Pancreas (tissue), 10 donors: ENCODE results near the gene SLC16A4. TPM values are rescaled to one million over a fixed set of nuclear protein-coding genes. Genes with fewer than 3 reads are reported as not detected.

ENCODE experiments used
- ATAC-seq, 4 donors: fragments of 200-7000 bp; cut with Tn5 transposase; one replicate each; pipeline versions ENCODE4 v1.8.0 to v1.9.1; 2020; ENCODE audit warnings: mild to moderate bottlenecking in 4 of 4, moderate library complexity in 4 of 4
- DNase-seq, 6 donors: peaks; one replicate each; pipeline ENCODE4 v3.0.0-alpha.2; 2020
- FAIRE-seq: peaks from 2 replicates; lab custom pipeline; 2012; peaks lifted over from hg19 to GRCh38; lab: Jason Lieb, UNC
- H3K27ac ChIP-seq, 4 donors: fragments of 200-600 bp; sonication (generic); 1 replicate in 3 of 4; 2 replicates in 1 of 4; pipeline versions ENCODE4 v1.5.0 to v1.8.0; 2020
- H3K27me3 ChIP-seq, 4 donors: fragments of 200-600 bp; one replicate each; pipeline ENCODE4 v1.8.0; 2021
- H3K36me3 ChIP-seq, 3 donors: fragments of 200-600 bp; sonication (generic) in 1 of 3; one replicate each; pipeline versions ENCODE4 v1.5.0 to v1.8.0; 2020 to 2021
- H3K4me1 ChIP-seq, 3 donors: fragments of 200-600 bp; one replicate each; pipeline ENCODE4 v1.8.0; 2021
- H3K4me3 ChIP-seq, 4 donors: fragments of 200-600 bp; sonication (generic) in 2 of 4; one replicate each; pipeline versions ENCODE4 v1.5.0 to v1.8.0; 2020 to 2021
- H3K9me3 ChIP-seq, 4 donors: fragments of 200-600 bp; one replicate each; pipeline ENCODE4 v1.8.0; 2021
- CTCF ChIP-seq, 4 donors: fragments of 200-600 bp; sonication (generic) in 3 of 4; IDR thresholded peaks; one replicate each; pipeline versions ENCODE4 v1.5.0 to v1.8.0; 2021; ENCODE audit warnings: antibody characterized with exemption in 4 of 4
- WGBS, 2 donors: extraction: QIAGEN DNeasy Blood & Tissue Kit; methylation state at CpG; one replicate each; pipeline ENCODE4 v1.1.7; 2013; 5-methylcytosine and 5-hydroxymethylcytosine counted together
- intact Hi-C, 3 donors: fragments of 100-400 bp; cut with DNase I; formaldehyde crosslinking; loops; one replicate each; pipeline versions ENCODE4 v1.11.1 to v1.14.2; 2022
- polyA plus RNA-seq, 2 donors: library from polyadenylated mRNA; stranded (reverse); fragments of 200-250 nt; gene quantifications; one replicate each; pipeline ENCODE4 v1.2.3, GENCODE V29; 2013
- total RNA-seq, 6 donors: library from RNA; stranded (reverse); fragmentation: NEBNext Ultra II Directional in 4 of 6; extraction: Animal tissue kit (Norgen Biotek cat#: 25700) in 4 of 6; gene quantifications; one replicate each; pipeline versions ENCODE4 v1.2.1 to v1.2.4, GENCODE V29; 2021 to 2023
- donor health status: healthy with polysubstance abuse.
- donor health status: DM: no; HTN: no; CAD: no; lungs with moderate emphysema.
- donor health status: DM: no; HTN: no; CAD: no.
- donor health status: control.
- donor health status: control.
- donor health status: Bipolar disorder and iron deficiency.
- donor health status: DM: yes; HTN: yes; CAD: no.
- donor health status: DM: no; HTN: no; CAD: no.
- donor health status: DM: no; HTN: no; CAD: no.
- donor health status: DM: yes; HTN: yes; CAD: no.

The SLC16A4 gene
- total and polyA plus RNA-seq, 8 donors, result 0.32 to 1.8 (median 0.52) TPM

- Histone ChIP-seq H3K9me3 (no peaks in the 10 kb centered on the region), H3K27ac (no peak overlapping the region), H3K36me3 (no peaks in the 10 kb centered on the region), H3K27me3 (no peaks in the 10 kb centered on the region), H3K4me1 (no peaks in the 10 kb centered on the region), H3K4me3 (no peak overlapping the region)
- no peak for TF ChIP-seq CTCF (IDR thresholded peaks at IDR 0.05)
- no peak for FAIRE-seq
- WGBS, 2 donors, result 51 to 59% methylated on average over 4 of the region's 4 CpGs
- no peak for ATAC-seq
- no peak for DNase-seq
- intact Hi-C loops, result no loop called here
Observed at GRCh38 chr1:110426854-110427253, 36.0 kb upstream of the SLC16A4 start.

- no peak overlapping the region for H3K4me3 ChIP-seq
- no peaks in the 10 kb centered on the region for H3K4me1 ChIP-seq
- FAIRE-seq (no peak), ATAC-seq (peak in 1 of 4 donors; percentile 18), DNase-seq (peak in 1 of 6 donors; percentile 57)
- intact Hi-C loops, result no loop called here
- no peaks in the 10 kb centered on the region for H3K9me3 ChIP-seq
- no peaks in the 10 kb centered on the region for H3K27me3 ChIP-seq
- H3K36me3 ChIP-seq, result no peaks in the 10 kb centered on the region
- 59 to 70% methylated on average over 9 of the region's 9 CpGs for WGBS, 2 donors
- H3K27ac ChIP-seq, result no peak overlapping the region
- TF ChIP-seq CTCF (IDR thresholded peaks at IDR 0.05), result no peak
Observed at GRCh38 chr1:110425612-110426152, 34.9 kb upstream of the SLC16A4 start.

- Histone ChIP-seq H3K36me3 (no peaks in the 10 kb centered on the region), H3K9me3 (no peaks in the 10 kb centered on the region), H3K4me3 (no peak overlapping the region), H3K4me1 (no peaks in the 10 kb centered on the region), H3K27ac (no peak overlapping the region), H3K27me3 (no peaks in the 10 kb centered on the region)
- intact Hi-C loops, result no loop called here
- FAIRE-seq, result no peak
- no peak for TF ChIP-seq CTCF (IDR thresholded peaks at IDR 0.05)
- no peak for DNase-seq
- ATAC-seq, result no peak
- 57 to 59% methylated on average over 9 of the region's 9 CpGs for WGBS, 2 donors
Observed at GRCh38 chr1:110424699-110425611, 34.1 kb upstream of the SLC16A4 start.

GRCh38 chr1:110420874-110421793 lies 30.3 kb upstream of the SLC16A4 start:
- no peaks in the 10 kb centered on the region for H3K27me3 ChIP-seq
- TF ChIP-seq CTCF (IDR thresholded peaks at IDR 0.05), result no peak
- H3K4me3 ChIP-seq, result no peak overlapping the region
- FAIRE-seq (no peak), ATAC-seq (peak in 1 of 4 donors; percentile 41), DNase-seq (no peak)
- H3K4me1 ChIP-seq, result no peaks in the 10 kb centered on the region
- H3K9me3 ChIP-seq, result no peaks in the 10 kb centered on the region
- no peak overlapping the region for H3K27ac ChIP-seq
- H3K36me3 ChIP-seq, result no peaks in the 10 kb centered on the region
- 51 to 57% methylated on average over 2 of the region's 2 CpGs for WGBS, 2 donors
- intact Hi-C loops, result no loop called here
